Activated CD8-positive, alpha-beta memory T cell treated with anti-CD3 and anti-CD28 coated beads for 48 hours (primary cell): ENCODE data around the gene KRTAP19-3.
"Not testable (repeated sequence)": the region's sequence is repeated elsewhere in the genome, so short reads cannot be mapped to it uniquely, and the experiment has no call there.

Experiments
- DNase-seq, 3 experiments: peaks; one replicate each; pipeline ENCODE4 v3.0.0-alpha.2; 2020; ENCODE audit warnings: low read depth in 2 of 3, low spot score in 2 of 3

KRTAP19-3 gene

DNA sequence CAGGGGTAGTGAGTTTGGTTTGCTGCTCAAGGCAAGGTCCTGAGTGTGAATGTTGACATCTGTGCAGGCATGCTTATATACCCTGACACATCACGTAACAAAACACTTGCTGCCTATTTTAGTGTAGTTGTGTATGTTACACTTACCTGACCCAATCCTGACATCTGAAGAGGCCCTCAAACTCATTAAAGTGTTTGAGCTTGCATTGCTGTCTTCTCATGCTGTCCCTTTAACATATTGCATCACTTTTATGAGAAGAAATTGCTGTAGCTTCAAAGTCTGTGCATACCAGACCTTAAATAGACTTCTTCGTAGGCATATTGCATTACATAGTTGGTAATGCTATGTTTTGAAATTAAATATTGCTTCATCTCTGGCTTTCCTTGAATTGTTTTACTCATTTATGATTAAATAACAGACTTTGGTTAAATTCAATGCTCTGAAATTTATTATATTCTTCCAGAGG lies at the start of gene KRTAP19-3:
Gene KRTAP19-3, minus strand, starts transcription at position 51 of the 466 bp plus-strand sequence. CDS start 56 bp downstream, outside the sequence.
- DNase-seq = no peak

DNA sequence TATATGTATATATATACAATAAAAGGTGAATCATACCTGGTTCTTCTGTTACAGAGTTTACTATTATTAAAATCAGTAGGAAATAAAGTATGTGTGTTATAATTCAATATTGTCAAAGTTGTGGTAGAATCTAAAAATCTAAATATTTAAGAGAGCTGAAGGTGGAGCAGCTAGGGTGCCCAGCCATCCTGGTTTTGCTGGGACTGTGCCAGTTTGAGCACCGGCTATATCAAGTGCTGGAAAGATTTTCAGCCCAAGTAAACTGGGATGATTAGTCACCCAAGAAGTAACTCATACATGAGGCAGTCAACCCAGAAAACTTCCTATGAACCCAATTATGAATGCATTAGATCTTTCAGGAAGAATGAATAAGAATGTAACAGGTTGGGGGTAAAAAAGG lies 27.1 kb upstream of the KRTAP19-3 start:
- DNase-seq = no peak

DNA sequence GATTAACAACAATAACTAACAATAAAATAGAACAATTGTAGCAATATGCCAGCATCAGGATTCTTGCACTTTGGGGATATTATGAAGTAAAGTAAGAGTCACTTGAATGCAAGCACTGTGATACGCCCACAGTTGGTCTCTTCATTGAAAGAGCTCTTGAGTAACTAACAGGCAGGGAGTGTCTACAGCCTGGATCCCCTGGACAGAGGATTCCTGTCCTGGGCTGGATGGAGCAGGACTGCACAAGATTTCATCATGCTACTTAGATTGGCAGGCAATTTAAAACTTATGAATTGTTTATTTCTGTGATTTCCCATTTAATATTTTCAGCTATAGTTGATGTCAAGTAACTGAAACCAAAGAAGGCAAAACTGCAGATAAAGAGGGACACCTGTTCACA lies 23.9 kb upstream of the KRTAP19-3 start:
- DNase-seq = no peak

DNA sequence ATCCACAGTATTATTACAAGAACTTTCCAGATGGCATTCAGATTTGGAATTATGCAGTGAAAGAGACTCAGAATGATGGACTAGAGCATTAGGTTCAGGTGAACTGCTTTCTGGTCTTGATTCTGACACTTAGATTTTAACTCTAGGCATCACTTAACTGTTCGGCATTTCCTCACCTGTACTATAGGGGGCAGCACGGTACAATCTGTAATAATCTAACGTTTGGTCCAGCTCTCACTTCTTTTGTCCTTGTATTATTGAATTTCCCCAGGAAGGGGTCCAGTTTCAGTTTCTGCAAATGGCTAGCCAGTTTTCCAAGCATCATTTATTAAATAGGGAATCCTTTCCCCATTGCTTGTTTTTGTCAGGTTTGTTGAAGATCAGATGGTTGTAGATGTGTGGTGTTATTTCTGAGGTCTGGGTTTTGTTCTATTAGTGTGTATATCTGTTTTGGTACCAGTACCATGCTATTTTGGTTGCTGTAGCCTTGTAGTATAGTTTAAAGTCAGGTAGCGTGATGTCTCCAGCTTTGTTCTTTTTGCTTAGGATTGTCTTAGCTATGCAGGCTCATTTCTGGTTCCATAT lies 13.9 kb upstream of the KRTAP19-3 start:
- DNase-seq = not testable (repeated sequence)

DNA sequence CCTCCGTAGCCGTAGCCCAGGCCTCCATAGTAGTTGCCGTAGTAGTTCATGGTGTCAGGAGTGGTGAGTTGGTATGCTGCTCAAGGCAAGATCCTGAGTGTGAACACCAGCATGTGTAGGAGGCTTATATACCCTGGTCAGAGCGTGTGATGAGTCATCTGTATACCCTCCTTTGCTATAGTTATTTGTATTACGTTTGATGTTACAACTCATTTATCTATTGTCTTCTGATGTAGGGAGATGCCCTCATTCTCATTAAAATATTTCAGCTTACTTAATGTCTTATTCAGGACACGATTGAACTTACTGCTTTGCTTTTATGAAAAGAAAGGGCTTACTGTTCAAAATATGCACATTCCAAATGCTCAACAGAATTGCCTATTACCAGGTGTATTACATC lies 10.2 kb upstream of the KRTAP19-3 start, which contains the start of gene KRTAP19-5:
Gene KRTAP19-5, minus strand, starts transcription at position 101 of the 400 bp plus-strand sequence. Its CDS starts 51 bp downstream, at position 50.
- DNase-seq = no peak

DNA sequence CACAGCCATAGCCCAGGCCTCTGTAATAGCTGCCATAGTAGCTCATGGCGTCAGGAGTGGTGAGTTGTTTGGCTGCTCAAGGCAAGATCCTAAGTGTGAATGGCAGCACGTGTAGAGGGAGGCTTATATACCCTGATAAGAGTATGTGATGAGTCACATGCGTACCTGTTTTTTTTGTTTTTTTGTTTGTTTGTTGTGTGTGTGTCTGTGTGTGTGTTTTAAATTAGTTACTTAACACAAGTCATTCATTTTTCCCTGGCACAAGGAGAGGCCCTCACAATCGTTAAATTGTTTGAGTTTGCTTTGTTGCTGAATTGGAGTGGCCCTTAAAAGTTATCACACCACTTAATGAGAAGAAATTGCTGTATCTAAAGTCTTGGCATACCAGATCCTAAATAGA lies 5.3 kb upstream of the KRTAP19-3 start, which contains the start of gene KRTAP19-4:
Gene KRTAP19-4, minus strand, starts transcription at position 101 of the 400 bp plus-strand sequence. Its CDS starts 55 bp downstream, at position 46.
- DNase-seq = no peak

DNA sequence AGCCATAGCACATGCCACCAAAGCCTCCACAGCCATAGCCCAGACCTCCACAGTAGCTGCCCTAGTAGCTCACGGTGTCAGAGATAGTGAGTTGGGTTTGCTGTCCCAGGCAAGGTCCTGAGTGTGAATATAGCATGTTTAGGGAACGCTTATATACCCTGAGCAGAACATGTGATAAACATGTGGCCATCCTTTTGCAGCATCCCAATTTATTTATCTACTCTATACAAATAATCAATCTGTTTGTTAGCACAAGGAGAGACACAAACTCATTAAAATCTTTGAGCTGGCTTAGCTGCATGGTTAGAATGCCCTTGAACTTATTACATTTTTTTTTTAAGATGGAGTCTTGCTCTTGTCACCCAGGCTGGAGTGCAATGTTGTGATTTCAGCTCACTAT lies 4.5 kb downstream of the KRTAP19-3 start, which contains the start of gene KRTAP19-2:
Gene KRTAP19-2, minus strand, starts transcription at position 101 of the 400 bp plus-strand sequence. Its CDS starts 88 bp downstream, at position 13.
- DNase-seq = no peak

DNA sequence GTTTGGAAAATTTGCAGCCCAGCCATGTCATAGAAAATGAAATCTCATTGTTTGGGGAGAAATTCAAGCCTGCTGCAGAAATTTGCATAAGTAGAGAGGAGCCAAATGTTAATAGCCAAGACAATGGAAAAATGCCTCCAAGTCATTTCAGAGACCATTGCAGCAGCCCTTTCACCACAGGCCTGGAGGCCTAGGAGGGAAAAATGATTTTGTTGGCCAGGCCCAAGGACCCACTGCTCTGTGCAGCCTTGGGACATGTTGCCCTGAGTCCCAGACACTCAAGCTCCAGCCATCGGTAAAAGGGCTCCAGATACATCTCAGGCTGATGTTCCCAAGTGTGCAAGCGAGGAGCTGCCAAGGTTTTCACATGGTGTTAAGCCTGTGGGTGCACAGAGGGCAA lies 5.6 kb downstream of the KRTAP19-3 start:
- no peak for DNase-seq

DNA sequence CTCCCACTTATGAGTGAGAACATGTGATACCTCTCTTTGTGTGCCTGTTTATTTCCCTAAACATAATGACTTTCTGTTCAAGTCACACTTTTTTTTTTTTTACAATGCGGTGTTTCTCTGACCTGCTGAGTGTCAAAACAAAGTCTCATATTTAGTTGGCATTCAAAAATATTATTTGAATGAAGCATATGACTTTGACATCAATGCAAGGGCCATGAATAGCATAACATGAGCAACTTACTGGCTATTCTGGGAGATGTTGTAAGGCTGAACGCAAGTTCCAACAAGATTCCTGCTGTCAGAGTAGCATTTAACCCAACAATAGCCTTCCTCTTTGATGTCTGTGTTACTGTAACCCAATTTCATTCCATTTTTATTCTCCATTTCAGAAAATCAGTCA lies 9.7 kb downstream of the KRTAP19-3 start:
- no peak for DNase-seq

DNA sequence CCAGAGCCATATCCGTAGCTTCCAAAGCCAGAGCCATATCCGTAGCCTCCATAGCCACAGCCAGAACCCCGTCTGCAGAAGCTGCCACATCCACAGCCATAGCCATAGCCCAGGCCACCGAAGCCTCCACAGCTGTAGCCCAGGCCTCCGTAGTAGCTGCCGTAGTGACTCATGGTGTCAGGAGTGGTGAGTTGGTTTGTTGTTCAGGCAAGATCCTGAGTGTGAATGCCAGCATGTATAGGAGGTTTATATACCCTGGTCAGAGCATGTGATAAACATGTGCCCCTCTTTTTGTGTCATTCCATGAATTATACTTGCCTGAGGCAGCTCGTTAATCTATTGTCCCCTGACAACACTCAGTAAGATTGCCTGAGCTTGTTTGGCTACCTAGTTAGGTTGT lies 11.7 kb downstream of the KRTAP19-3 start, which contains the start of gene KRTAP19-1:
Gene KRTAP19-1, minus strand, starts transcription at position 223 of the 400 bp plus-strand sequence. Its CDS starts 50 bp downstream, at position 173.
- DNase-seq = no peak

DNA sequence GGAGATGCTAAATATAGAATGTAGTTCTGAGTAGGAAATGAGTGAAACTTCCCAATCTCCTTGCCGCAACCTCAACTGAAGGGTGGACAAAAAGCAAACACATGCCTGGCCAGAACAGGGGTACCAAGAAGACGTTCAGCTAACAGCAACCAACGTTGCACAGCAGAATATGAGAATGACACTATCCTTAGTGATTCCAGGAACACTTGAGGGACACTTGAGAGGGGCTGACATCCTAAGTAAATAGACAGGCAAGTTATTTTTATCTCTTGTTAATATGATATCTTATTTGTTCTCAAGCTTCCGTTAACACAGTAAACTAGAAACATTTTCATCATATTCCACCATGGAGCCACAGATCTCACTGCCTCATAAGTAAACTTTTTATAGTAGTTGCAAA lies 12.6 kb downstream of the KRTAP19-3 start:
- no peak for DNase-seq

DNA sequence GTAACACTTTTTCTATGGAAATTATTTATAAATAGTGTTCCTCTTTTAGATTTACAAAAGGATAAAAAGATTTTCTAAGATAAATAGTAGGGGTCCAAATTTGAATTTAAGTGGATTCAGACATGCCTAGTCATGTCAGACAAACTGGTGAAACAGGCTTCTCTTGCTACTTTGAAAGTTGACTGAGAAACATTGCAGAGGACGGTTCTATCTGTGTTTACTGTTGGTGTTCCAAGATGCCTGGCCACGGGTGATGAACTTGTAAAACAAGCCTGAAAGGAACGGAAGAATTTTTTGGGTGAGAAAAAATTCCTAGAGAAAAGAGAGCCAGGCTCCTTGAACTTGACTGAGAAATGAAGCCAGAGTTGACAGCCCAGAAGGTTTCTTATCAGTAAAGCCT lies 13.8 kb downstream of the KRTAP19-3 start:
- no peak for DNase-seq

DNA sequence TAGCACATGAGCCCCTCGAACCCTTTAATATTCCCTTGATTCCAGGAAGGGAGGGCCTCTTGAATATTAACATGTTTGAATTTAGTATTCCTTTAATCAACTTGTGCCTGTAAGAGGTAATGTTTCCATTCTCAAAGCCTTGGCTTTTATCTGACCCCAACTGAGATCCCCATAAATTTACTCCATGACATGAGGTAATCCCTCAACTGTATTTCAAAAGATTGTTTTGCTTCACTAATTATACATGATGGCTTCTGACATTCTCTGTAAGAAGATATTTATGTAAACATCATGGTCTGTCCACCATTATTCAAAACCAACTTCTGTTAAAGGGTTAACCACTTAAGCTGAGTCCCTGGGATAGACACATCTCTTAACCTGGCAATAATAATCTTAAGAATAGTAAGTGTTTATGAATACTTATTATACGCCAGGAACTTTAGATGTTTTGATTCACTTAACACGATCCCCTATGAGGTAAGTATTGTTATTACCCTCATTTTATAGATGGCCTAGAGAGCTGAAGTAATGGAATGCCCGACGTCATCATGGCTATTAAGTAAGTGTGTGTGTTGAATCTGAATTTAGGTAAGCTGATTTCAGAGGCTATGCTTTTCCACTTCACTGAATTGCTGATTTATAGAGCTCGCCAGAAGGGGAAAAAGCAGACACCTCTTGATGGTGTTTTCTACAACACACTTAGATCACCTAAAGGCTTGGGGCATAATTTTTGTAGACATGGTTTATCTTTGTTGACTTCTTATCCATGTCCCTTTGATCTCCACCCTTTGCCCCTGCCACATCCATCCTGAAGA lies 22.7 kb downstream of the KRTAP19-3 start:
- DNase-seq = no peak

DNA sequence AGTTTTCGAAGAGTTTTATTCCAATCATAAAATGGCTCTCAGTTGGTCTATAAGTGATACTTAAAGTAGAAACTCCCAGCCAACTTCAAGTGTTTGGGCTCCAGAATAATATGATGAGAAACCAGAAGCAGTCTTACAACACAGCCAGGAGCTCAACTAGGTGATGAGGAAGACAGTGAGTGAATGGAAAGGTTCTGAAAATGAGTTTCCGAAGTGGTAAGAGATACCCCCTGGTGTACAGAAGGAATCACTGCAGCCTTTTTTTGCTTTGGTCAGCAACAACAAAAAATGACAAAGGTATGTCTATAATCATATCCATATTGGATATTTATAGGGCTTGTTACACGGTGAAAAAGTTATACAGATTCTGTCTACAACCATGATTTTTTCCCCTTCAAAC lies 28.1 kb downstream of the KRTAP19-3 start:
- DNase-seq = no peak

DNA sequence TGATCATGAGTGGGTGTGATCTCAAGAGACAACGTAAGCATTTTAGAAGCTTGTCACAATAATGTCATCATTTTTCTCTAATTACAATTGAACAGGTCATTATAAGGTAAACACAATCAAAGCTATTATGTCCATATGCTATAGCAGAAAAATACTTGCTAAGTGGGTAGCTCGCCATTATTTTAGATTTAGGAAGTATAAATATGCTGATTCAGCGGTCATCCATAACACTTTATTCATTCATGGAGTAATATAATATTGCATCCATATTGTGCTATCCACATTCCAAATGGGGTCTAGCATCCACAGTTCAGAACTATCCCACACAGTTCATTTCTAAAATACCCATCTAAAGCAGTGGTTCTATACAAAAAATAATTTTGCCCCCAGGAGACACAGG lies 43.3 kb downstream of the KRTAP19-3 start:
- no peak for DNase-seq

DNA sequence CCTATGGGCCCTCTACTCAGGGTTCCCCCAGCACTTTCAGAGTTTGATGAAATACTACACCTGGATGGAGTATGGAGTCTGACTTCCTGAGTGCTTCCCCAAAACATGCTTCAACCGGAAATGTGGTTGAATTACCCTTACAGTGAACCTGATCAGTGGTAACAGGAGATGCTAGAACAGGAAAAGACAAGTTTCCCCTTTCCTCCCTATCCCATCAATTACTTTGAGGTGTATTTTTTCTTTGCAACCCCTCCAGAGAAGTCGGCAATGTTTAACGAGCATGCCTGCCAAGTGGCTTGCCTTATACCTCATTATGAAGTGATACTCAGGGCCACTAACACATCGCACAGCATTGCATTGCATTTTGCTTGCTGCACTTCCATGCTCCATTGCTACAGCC lies 44.8 kb downstream of the KRTAP19-3 start:
- no peak for DNase-seq

DNA sequence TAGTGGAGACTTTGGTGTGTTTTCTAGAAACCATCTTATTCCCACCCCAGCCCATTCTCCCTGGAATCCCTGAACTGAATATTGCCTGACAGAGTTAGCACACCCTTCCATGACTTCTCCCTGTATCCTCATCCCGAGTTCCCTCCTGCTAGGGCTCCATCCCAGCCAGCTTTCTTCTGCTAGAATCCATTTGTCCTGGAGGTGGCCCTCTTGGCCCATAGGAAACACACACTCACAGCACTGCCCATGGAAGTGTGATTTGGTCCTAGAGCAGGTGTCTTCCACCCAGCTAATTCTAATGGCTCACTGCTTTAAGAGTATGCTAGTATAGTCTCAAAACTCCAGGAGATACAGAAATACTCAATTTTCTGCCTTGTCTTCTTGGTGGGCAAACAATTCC lies 47.6 kb downstream of the KRTAP19-3 start:
- DNase-seq = no peak

DNA sequence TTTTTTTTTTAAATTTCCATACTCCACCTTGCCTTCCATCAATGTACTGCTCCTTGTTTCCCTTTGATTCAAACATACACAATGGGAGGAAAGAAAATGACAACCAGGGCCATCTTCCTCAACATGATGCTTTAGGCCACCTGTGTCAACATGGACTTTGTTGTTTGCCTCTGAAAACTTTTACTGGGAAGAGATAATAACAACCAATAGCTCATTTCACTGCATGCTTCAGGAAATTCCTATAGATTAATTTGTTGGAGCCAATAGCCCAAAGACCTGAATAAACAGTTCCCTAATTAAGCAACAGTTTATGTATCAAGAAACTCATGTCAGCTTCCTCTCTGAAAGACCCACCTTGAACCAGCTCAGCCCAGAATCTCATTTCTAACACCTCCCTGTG lies 48.6 kb downstream of the KRTAP19-3 start:
- DNase-seq = no peak
